WI38 (cell line): Measurements from ENCODE around the gene SNCA.

Experiments
- H3K4me3 ChIP-seq: 2 replicates; pipeline ENCODE4 v1.5.1; 2011; ENCODE audit warnings: low read depth, mild to moderate bottlenecking, control low read depth, low read length
- TF ChIP-seq, protein P1 (sequence below): IDR thresholded peaks from 2 replicates; pipeline ENCODE4 v1.5.1; 2012; ENCODE audit warnings: low read depth, mild to moderate bottlenecking, control low read depth, low read length

SNCA gene

DNA sequence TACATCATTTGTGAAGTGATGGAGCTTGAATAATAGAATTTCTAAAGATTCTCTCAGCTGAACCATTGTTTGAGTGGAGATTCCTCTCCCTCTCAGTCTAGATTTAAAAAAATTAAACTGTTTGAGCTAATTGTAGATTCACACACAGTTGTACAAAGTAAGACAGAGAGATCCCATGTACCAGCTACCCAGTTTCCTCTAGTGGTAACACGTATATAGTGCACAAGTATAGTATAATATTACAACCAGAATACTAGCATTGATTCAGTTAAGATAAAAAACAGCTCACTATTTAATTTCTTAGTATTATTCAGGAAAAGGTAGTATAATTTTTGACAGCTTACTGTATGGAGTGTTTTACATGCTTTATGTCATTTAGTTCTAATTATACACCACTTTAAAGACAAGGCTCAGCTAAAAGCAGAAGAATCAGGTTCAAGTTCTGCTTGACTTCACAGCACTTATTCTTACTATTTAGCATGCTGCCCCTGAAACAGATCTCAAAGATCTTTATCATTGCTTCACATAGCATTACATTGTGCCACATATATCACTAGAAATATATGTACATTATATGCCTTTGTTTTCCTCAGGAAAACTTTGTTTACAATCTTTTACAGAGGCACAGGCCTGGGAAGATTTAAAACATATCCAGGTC, 136.1 kb downstream of the SNCA start:
- H3K4me3 ChIP-seq: no peak overlapping the region
- TF ChIP-seq, protein P1, sequence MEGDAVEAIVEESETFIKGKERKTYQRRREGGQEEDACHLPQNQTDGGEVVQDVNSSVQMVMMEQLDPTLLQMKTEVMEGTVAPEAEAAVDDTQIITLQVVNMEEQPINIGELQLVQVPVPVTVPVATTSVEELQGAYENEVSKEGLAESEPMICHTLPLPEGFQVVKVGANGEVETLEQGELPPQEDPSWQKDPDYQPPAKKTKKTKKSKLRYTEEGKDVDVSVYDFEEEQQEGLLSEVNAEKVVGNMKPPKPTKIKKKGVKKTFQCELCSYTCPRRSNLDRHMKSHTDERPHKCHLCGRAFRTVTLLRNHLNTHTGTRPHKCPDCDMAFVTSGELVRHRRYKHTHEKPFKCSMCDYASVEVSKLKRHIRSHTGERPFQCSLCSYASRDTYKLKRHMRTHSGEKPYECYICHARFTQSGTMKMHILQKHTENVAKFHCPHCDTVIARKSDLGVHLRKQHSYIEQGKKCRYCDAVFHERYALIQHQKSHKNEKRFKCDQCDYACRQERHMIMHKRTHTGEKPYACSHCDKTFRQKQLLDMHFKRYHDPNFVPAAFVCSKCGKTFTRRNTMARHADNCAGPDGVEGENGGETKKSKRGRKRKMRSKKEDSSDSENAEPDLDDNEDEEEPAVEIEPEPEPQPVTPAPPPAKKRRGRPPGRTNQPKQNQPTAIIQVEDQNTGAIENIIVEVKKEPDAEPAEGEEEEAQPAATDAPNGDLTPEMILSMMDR: no peak

DNA sequence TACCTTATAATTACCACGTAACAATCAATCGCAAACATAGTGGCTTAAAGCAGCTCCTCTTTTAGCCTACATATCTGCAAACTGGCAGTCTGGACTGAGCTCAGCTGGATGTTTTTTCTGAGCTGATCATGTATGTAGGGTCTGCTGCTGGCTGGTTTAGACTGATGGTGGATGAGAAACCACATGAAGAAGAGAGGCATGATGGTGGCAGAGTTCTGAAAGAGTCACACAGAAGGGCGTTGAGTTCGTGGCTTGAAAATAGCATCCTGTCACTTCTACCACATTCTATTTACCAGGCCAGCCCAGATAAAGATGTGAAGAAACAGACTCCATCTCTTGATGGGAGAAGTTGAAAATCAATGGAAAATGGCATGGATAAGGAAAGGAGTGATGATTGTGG, 151.3 kb downstream of the SNCA start:
- H3K4me3 ChIP-seq: no peak overlapping the region
- TF ChIP-seq, protein P1: no peak

DNA sequence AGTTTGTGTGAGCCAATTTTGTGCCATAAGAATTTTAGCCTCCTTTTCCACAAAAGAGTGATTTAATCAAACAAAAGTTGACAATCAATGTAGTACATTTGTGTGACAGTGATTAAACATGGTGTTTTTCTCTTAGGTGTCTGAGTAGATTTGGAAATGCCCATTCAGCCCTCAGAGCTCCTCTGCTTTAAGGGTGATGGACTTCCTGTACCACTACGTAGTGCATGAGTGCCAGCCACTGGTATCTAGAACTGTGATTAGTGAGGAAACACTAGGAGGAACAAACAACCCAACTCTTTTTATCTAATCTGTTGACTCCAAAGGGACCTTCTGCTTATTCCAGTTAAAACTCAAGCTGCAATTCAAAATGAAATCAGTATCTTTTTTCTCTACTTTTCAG, 151.7 kb downstream of the SNCA start:
- TF ChIP-seq, protein P1: no peak
- no peak overlapping the region for H3K4me3 ChIP-seq

DNA sequence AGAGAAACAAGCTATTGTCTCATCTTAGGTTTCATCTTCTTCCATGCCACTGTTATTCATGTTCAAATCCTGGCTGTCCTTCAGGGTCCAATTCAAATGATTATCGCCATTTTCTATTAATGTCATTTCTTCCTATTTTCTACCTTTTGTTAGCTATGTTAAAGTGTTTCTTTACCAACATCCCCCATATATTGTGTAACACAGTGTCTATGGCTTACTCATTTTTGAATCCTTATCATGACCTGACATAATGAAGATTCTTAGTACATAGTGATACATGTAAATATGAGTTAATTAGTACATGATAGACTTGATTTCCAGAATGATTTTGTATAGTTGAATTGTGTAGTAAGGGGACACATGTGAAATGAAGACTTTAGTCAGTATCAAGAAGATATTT, 152.4 kb downstream of the SNCA start:
- no peak overlapping the region for H3K4me3 ChIP-seq
- TF ChIP-seq, protein P1: no peak

DNA sequence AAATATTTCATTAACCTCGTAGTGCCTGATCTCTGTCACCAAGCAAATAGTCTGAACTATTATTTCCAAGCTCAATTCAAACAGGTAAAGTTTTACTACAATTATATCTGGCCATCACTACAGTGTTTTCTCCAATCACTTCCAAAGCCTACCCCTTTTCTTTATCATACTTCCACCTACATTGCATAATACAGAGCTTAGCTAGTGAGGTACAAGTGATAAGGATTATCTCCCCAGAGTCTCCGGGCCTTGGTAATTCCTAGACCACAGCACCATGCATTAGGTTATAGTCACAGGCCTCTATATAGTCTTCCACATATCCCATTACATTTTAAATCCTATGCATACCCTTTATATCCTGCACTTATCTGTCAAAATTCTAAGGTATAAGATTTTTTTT, 154.2 kb downstream of the SNCA start:
- TF ChIP-seq, protein P1: no peak
- no peak overlapping the region for H3K4me3 ChIP-seq

DNA sequence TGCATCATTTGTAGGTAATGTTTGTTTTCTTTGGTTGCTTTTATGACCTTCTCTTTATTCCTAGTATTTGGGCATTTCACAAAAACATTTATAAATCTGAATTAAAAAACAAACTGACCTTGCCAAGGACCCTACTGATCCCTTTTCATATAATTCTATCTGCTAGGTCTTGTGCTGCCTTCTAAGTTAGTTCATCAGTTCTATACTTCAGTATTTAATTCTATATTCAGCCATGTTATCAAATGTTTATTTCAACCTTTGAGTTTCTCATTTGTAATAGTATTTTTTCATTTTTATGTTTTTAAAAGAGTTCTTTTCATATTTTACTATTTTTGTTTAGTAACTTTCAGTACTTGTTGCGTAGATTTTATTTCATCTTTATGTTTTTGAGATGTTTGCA, 155.3 kb downstream of the SNCA start:
- H3K4me3 ChIP-seq: no peak overlapping the region
- TF ChIP-seq, protein P1: no peak

DNA sequence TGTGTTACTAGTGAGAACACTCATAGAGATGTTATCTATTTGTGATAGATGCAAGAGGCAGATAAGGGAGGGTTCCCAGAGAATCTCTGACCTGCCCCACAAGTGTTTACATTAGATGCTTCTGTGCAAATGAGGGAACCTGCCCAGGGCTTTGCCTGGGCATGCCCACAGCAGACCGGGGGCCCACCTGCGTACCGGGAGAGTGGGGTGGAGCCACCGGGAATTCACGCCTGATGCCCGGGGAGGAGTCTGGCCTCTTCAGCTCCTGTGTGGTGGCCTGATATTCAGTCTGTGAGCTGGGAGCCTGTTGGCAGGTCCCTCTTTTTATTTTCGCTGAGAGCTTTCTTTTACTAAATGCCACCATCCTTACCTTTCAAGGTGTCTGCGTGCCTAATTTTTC, 155.7 kb downstream of the SNCA start:
- no peak overlapping the region for H3K4me3 ChIP-seq
- TF ChIP-seq, protein P1: no peak
